NCI-H128 (cell line): ENCODE data around the gene ZFX.

ENCODE experiments used
- DNase-seq: peaks from one replicate; lab custom pipeline; 2025; ENCODE audit not compliant: unreplicated experiment; lab: John Stamatoyannopoulos, UW

Gene ZFX

DNA sequence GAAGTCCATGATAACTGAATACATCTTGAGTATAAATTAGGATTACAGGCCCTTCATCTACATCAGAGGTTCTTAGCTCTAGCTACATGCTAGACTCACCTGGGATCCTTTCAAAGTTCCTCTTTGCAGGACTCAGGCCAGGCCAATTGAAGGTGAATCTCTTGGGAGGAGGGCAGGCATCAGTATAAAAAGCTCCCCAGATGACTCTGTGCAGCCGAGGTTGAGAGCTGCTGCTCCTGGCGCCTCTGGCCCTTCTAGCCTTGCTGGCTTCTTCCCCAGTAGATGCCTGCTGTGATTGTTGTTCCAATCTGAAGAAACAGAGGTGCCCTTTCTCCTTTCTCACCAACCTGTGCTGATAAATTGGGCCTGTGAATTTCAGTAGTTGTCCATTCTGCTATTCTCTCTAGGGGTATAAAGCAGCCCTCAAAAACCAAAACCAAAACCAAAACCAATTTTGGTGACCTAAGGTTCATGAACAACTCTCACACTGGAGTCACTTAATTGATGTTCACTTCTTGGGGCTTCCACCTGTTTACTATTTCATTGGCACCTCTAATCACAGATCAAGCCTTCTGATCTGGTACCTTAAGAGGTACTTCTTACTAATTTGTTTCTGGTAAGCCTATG lies 85.7 kb downstream of the ZFX start:
- no peak for DNase-seq

DNA sequence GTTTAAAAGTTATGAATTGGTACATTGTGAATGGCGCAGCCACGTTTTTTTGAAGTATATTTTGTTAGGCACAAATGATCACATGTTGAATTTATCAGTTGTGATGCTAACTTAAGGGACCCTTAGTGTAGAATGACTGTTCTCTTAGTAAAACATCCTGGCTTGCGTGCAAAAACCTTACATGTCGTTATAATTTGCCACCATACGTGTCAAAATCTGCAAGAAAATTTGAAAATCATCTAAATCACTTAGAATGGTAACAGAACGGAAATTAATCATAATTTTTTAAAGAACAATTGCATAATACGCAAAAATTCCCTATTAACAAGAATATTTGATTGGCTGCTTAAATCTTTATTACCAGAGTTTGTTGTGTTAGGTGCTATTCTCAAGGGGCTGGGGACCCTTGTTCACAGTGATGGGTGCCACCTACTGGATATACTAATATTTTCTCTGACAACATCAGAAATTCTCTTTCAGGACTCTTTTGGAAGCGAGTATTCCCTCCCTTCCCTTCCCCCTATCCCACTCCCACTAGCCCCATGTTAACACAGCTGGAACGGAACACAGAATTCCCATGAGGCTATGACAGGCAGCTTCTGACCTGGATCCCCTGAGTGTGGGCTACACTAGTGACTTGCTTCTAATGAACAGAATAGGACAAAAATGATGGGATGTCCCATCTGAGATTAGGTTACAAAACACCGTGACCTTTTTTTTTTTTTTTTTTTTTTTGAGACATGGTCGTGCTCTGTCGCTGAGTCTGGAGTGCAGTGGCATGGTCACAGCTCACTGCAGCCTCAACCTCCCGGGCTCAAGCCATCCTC lies 92.5 kb downstream of the ZFX start:
- DNase-seq = peak; percentile 7

DNA sequence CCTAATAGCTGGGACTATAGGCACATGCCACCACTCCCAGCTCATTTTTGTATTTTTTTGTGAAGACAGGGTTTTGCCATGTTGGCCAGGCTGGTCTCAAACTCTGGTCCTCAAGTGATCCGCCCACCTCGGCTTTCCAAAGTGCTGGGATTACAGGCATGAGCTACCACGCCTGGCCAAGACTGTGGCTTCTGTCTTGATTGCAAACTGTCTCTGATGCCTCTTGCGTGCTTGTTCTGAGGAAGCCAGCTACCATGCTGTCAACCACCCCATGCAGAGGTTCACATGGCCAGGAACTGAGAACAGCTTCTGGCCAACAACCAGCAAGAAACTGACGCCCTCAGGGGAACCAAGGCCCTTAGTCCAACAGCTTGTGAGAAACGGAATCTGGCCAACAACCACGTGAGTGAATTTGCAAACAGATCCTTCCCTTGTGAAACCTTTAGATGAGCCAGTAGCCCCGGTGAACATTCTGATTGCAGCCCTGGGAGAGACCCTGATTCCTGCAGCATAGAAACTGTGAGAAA lies 93.2 kb downstream of the ZFX start:
- DNase-seq = no peak

DNA sequence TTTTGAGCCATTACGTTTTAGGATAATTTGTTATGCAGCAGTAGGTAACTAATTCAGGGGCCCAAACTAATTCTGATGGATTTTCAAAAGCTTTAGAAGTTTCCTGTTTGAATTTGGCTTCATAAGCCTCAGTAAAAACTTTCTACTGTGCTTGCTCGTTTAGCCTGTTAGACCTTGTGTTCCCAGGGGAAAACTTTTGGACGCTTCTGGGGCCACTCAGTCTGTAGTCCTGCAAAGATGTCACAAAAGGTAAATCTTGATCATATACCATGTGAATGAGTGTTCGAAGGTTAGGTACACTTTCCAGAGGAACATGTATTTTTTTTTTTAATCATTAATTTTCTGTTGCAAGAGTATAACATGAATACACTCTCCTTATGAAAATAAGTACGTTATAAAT lies 93.7 kb downstream of the ZFX start:
- no peak for DNase-seq

DNA sequence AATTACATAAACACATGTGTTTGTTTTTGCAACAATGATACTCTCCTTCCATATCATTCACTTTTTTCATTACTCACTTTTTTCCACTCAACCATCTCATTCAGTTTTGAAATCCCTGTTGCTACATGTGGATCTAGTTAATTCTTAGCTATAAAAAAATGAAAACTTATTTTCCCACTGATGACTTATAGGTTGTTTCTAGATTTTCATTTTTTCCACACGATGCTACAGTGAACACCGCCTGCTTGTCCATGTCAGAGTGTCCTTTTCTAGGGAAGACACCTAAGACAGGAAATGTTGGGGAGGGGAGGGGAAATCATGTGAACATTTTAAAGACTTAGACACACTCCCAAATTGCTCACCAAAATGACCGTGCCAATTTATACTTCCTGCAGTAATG lies 94.2 kb downstream of the ZFX start:
- no peak for DNase-seq

DNA sequence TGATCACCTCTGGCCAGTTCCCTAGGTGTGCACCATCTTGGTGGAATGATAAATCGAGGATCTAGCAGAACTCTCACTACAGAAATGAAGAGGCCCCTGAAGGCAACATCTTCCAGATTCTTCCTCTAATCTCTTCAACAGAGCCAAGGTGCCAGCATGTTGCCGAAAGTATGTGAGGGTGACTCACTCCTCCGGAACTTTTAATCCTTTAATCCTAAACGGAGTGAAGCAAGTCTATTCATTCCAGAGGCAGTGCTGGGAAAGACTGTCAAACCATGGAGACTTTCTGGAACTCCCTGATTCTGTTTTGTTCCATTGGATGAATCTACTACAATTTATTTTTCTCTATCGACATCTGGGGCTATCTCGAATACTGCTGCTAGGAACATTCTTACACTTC lies 95.7 kb downstream of the ZFX start:
- DNase-seq = no peak

DNA sequence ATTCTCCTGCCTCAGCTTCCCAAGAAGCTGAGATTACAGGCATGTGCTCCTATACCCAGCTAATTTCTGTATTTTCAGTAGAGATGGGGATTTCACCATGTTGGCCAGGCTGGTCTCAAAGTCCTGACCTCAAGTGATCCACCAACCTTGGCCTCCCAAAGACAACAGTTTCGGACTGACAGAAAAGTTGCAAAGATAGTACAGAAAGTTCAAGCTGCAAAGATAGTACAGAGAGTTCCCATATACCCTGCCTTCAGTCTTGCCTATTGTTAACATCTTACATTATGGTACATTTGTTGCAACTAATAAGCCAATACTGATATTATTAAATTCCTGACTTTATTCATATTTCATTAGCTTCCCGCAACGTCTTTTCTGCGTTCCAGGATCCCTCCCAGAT lies 98.5 kb downstream of the ZFX start:
- DNase-seq = no peak

DNA sequence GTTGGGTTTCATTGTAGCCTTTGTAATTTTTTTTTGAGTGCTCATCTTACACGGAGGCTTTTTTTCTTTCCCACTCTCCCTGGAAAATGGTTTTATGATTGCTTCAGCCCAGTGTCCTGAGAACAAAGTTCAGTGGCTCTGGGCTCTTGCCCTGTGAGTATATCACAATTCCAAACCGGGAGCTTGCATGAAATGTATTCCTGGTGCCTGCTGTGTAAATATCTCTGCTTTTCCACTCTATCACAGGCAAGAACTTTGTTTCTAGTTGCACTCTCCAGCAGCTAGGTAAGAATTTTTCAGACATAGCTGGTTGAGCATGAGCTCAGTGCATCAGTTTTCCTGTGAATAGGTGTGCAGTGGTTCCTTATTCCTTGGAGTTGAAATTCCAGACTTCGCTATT lies 103.5 kb downstream of the ZFX start:
- DNase-seq = no peak

DNA sequence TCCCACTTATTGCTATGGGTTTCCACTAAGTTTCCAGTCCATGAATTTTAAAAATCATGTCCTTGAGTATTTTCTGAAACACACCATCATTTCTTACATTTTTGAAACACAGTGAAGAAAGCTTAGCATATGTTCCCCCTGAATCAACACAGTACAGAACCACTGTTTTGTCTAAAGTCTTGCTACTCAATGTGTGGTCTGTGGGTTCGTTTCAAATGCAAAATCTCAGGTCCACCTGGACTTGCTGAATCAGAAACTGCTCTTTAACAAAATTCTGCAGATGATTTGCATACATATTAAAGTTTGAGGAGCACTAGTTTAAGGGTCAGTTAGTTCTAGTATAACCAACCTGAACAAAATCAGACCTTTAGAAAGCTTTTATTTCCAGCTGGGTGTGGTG lies 103.9 kb downstream of the ZFX start:
- no peak for DNase-seq

DNA sequence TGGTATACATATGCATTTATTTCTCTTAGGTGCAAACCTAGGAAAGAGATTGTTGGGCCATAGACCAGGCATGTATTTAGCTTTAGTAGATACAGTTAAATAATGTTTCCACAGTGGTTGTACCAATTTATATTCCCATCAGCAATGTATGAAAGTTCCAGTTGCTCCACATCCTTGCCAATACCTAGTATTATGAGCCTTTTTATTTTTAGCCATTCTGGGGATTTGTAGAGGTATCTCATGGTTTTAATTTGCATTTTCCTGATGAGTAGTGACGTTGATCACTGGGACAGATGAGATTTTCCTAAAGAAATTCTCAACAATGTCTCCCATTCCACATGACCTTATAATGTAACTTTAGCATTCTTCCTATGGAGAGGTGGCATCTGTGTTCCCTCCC lies 107.5 kb downstream of the ZFX start:
- DNase-seq = no peak

DNA sequence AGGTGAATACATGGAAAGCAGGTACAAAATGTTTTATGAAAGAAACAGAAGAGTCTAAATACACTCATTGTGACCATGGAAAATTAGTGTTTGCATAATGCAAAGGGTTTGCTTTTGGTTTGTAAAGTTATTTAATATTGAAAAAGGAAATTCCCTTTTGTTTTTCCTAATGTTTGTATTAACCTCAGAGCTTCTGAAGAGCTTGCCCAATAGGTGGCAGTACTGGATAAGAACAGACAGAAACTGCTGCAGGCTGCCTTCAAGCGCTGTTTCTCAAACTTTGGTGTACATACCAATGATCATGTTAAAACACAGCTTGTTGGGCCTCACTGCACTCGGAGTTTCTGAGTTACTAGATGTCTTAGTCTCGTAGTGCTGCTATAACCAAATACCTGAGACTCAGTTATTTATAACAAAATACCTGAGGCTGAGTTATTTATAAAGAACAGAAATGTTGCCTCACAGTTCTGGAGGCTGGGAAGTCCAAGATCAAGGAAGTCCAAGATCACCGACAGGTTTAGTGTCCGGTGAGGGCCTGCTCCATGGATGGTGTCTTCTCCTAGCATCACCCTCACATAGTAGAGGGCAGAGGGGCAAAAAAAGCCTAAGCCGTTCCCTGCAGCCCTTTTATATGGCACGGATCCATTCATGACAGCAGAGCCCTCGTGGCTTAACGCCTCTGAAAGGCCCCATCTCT lies 110.2 kb downstream of the ZFX start:
- DNase-seq = no peak

DNA sequence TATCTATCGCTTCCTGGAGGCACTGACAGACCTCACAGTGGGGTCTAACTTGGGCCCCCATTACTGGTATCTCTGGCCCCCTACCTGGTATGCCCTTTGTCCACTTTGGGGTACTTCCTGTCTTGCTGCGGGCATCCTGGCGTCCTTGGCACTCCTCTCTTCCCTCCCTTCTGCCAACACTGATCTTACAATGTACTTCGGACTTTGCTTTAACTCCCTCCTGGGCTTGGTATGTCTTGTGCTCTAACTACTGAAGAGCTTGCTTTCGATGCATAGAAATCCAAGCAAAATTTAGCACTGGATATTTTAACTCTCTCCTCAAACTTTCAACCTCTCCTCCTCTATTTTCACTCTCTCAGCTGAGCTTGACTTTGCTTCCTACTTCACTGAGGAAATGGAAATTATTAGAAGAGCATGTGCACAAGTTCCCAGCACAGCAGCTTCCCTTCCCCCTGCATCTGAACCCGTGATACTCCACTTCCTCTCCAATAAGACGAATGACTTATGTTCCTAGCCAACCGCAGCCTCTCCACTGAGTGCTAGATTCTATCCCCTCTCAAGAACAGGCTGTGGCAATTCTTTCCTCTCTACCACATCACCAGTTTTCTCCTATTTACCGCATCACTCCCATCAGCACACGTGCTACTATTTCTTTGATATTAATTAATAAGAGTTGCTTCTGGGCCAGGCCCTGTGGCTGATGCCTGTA lies 111.5 kb downstream of the ZFX start:
- DNase-seq = no peak

DNA sequence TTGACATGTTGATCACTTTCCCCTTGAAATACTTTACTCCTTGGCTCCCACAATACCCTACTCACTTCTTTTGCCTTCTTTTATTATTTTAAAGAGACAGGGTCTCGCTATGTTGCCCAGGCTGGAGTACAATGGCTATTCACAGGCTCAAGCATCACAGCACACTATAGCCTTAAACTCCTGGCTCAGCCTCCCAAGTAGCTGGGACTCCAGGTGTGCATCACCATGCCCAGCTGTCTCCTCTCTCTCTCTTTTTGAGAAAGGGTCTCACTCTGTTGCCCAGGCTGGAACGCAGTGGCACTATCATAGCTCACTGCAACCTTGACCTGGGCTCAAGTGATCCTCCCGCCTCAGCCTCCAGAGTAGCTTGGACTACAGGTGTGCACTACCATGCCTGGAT lies 112.8 kb downstream of the ZFX start:
- no peak for DNase-seq

DNA sequence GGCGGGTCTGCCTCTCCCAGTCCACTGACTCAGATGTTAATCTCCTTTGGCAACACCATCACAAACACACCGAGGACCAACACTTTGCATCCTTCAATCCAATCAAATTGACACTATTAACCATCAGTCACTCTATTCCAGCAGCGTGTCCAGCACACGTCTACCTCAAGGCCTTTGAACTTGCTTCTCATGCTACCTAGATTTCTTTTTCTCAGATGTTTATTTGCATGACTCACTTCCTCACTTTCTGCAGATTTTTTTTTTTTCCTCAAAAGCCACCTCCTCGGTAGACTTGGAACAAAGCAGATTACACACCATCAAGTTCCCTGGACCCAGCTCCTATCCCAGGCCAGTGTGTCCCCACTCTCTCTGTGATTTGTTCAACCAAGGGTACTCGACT lies 114.9 kb downstream of the ZFX start:
- no peak for DNase-seq
